GM19452 (cell line): ENCODE results near the gene DTNBP1.

Source experiments
- ATAC-seq: cut with Tn5 transposase; IDR thresholded peaks from one replicate; pipeline ENCODE4 v1.9.1; 2021; ENCODE audit not compliant: unreplicated experiment

The DTNBP1 gene

DNA sequence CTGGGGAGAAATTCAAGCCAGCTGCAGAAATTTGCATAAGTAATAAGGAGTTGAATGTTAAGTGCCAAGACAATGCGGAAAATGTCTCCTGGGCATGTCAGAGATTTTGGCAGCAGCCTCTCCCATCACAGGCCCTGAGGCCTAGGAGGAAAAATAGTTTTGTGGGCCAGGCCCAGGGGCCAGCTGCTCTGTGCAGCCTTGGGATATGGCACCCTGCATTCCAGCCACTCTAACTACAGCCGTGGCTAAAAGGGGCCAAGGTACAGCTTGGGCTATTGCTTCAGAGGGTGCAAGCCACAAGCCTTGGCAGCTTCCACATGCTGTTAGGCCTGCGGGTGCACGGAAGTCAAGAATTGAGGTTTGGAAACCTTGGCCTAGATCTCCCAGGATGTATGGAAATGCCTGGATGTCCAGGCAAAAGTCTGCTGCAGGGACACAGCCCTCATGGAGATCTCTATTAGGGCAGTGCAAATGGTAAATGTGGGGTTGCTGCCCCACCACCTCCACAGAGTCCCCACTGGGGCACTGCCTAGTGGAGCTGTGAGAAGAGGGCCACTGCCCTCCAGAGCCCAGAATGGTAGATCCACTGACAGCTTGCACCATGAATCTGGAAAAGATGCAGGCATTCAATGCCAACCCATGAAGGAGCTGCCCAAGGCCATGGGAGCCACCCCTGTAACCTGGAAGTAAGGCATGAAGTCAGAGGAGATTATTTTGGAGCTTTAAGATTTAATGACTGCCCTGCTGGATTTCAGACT is 126.5 kb downstream of the DTNBP1 start:
- no peak for ATAC-seq

GRCh38 chr6:15535495-15536197 is 127.2 kb downstream of the DTNBP1 start:
- ATAC-seq = no peak

GRCh38 chr6:15534974-15535373 is 127.9 kb downstream of the DTNBP1 start:
- ATAC-seq = no peak

DNA sequence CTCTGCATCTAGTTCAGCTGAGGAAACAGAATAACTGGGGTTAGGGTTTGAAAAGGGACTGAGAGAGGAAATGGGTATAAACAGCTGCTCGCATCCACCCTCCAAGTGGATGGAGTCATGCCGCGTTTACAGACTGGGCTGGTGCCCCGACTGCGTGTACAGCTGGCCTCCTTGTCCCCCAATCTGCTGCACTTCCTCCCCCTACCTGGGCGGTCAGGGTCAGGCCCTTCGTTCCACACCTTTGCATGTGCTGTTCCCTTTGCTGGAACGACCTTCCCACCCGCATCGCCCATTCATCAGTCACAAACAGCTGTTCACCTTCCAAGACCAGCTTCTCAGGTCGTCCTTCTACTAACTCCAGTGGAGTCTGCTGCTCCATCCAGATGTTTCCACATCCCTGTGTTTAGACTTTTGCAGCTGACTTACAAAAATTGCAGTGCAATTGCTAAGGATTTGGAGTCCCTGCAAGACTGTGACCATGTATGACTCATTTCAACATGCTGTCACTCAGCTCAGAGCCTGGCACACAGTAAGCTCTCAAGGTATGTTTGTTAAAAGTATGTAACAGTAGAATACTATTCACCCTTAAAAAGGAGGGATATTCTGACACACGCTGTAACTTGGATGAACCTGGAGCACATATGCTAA is 129.3 kb downstream of the DTNBP1 start:
- no peak for ATAC-seq

DNA sequence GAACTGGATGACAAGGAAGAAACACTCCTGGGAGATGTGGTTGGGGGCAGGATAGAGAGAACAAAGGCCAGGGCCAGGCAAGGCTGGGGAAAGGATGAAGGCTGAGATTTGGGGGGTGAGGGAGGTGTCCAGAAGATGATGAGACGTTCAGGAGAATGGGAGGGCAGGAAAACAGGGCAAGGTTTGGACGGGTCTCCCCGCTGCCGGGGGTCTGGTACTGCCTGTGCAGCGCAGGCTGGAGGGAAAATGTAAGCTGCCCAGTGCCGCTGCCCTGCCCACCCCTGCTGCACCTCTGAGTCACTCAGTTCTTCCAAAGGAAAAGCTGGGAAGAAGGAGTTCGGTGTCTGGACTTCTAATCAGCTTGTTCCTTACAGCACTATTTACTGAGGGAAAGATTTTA is 130.9 kb downstream of the DTNBP1 start:
- ATAC-seq = no peak

DNA sequence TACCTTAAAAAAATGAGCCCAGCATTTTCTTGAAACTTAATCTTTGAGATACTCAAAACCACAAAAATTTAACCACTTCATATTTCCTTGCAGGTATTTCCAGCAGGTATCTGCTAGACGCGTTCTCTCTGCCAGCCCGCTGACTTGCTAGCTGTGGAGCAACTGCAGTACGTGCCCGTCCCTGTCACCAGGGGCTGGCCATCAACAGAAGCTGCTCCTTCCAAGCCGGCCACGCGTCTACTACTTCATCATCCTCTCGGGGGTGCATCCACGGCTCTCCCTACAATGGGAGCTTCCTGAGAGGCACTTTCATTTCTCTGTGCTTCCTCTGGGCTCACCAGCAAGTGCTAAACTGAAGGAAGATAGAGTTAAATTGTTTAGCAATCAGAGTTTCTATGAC is 132.4 kb downstream of the DTNBP1 start:
- ATAC-seq = no peak

DNA sequence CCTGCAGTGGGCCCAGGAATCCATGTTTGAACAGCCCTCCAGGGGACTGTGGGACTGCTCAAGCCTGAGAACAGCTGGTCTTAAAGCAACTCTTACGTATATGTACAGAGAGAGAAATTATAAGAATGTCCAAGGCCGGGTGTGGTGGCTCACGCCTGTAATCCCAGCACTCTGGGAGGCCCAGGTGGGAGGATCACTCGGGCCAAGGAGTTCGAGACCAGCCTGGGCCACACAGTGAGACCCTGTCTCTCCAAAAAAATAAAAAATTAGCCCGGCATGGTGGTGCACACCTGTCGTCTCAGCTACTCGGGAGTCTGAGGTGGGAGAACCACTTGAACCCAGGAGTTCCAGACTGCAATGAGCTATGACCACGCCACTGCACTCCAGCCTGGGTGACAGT is 134.0 kb downstream of the DTNBP1 start:
- ATAC-seq = no peak

GRCh38 chr6:15527838-15528617 is 134.8 kb downstream of the DTNBP1 start:
- no peak for ATAC-seq

DNA sequence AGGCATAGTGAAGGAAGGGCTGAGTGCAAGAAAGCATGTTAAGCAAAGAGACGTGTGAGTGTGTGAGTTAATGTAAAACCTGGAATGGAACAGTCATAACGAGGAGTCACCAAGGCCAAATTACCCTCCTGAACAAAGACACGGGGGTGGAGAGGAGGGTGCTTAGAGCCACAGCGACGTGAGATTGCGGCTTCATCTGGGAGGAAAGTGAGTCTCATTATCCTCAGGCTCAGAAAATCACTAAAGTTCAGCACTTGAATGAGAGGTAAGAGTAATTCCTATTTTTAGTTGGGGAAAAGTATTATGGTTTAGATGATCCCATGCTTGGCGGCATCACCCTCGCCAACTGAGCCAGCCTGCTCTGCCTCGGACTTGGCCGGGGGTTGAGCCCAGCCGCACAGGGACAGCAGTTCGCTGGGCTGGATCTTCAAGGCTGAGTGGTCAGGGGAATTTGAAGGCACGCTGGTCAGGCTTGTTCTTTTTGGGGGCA is 136.6 kb downstream of the DTNBP1 start:
- ATAC-seq = no peak

DNA sequence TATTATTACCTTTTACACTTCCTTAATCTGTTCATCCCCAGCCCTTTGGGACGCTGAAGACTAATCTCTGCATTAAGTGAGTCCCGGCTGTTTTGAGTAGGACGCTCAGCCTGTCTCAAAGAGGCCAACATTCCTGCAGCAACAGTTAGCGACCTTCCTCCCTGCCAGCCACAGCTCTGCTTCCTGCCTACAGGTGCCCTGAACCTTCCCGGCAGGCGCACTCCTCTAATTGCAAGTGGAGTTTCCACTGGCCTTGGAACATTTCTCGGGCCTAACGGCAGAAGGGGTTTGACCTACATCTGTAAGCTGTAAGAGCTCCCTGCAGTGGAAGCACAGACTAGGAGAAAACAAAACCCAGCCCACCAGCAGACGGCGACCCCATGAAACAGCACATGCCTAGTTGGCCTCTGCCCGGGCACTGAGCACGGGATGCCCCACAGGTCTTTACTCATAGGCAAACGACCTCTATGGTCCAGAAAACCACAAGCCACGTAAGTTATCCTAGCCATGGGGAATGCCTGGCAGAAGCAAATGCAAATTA is 137.9 kb downstream of the DTNBP1 start:
- no peak for ATAC-seq

GRCh38 chr6:15523679-15524630 is 138.9 kb downstream of the DTNBP1 start:
- ATAC-seq = no peak

- ATAC-seq = no peak
These were observed 139.8 kb downstream of the DTNBP1 start for GRCh38 chr6:15522856-15523529.

DNA sequence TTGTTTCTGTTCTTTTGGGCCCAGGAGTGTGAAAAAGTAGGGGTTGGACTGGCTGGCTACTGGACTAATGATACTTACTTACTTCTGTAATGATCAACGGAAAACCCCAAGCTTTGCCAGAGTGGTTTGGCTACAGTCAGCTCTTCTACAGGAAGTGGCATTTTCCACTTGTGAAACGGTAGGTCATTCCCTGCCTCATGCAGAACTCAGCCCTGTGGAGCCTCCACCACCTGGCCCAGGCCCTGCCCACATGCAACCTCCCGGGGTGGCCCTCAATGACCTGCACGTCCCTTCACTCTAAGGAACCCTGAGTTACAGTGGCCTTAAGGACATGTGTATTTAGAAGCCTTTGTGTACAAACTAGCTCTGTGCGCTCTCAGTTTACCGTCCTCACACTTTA is 140.4 kb downstream of the DTNBP1 start:
- no peak for ATAC-seq

DNA sequence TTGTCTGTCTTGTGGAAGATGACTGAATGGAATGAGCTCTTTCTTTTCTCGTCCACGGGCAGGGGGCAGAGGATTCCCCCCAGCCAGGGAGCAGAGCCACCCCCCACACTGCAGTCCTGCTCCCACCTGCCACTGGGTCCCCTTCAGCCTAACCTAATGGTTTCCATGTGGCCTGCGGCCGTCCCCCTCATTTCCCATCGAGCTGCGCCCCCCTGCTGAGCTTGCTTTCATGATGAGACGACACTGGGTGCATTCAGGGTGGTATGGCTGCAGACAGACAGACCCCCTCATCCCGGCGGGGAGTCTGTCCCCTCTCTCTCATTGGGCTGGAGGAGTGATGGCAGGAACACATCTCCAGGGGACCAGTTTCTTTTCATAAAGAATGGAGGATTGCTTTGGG is 140.8 kb downstream of the DTNBP1 start:
- no peak for ATAC-seq

DNA sequence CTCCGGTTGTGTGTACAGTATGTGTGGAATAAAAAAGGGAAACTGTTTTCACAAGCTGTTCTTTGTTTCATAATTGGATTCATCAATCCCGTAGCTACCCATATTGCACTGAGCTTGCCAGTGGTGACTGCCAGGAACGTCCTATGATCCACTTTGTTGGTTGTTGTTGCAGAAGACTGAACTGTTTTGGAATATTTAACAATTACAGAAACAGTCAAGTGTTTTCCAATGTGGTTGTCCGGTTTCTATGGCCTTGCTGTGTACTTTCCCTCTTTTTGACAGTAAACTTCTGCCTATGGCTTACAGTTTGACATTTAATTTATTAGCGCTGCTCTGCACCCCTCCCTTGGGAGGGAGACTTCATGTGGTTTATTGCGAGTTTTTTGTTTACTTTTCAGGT is 141.2 kb downstream of the DTNBP1 start:
- no peak for ATAC-seq

DNA sequence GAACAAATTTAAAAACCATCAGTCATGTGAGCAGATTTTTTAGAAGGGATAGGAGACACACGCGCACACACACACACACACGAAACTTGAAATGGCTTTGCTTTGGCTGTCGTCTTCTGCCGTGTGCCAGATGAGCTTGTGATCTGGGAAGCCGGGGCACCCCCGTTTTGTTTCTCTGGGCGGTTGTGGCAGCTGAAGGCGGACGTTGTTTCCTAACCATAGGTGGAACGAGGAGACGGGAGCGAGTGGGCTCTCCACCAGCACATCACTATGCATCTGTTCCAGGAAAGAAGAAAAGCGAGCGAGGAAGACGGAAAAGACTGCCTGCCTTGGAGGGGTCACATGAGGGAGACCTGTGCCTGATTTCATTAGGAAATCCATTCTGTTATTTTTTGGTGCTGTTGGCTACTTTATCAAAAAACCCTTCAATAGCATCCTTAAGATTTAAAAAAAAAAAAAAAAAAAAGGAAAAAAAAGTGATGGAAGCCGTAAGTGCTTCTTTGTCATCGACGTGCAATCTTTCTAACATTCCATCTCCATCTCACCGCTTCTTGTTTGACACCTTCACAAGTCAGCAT is 142.1 kb downstream of the DTNBP1 start:
- no peak for ATAC-seq

GRCh38 chr6:15519681-15520080 is 143.1 kb downstream of the DTNBP1 start:
- no peak for ATAC-seq

GRCh38 chr6:15518878-15519277 is 143.9 kb downstream of the DTNBP1 start:
- ATAC-seq = no peak

- ATAC-seq = no peak
These were observed 144.8 kb downstream of the DTNBP1 start for GRCh38 chr6:15518057-15518456.
